GM12801 (cell line): Measurements from ENCODE around the gene GRM1.

Experiments
- CTCF ChIP-seq: IDR thresholded peaks from one replicate; pipeline ENCODE4 v1.5.1; 2011; ENCODE audit warnings: control low read depth; ENCODE audit not compliant: insufficient read length; ENCODE audit errors: extremely low read depth

GRM1 gene

GRCh38 chr6:146273490-146273889 is 244.6 kb downstream of the GRM1 start:
- no peak for TF ChIP-seq CTCF

GRCh38 chr6:146277142-146277541 is 248.3 kb downstream of the GRM1 start:
- TF ChIP-seq CTCF, result no peak

- TF ChIP-seq CTCF, result no peak
Observed at GRCh38 chr6:146281651-146282362, 252.9 kb downstream of the GRM1 start.

- no peak for TF ChIP-seq CTCF
Observed at GRCh38 chr6:146282837-146283236, 254.0 kb downstream of the GRM1 start.

- TF ChIP-seq CTCF, result no peak
Observed at GRCh38 chr6:146284311-146284710, 255.4 kb downstream of the GRM1 start.

GRCh38 chr6:146286961-146287360 is 258.1 kb downstream of the GRM1 start:
- TF ChIP-seq CTCF, result no peak

GRCh38 chr6:146287691-146288369 is 259.0 kb downstream of the GRM1 start:
- no peak for TF ChIP-seq CTCF
